ENCODE results near the gene TNNT3. TPM values are rescaled to one million over a fixed set of nuclear protein-coding genes. Genes with fewer than 3 reads are reported as not detected.

TNNT3 gene
- total RNA-seq, 1 donor from 2014 or later, result not detected

DNA sequence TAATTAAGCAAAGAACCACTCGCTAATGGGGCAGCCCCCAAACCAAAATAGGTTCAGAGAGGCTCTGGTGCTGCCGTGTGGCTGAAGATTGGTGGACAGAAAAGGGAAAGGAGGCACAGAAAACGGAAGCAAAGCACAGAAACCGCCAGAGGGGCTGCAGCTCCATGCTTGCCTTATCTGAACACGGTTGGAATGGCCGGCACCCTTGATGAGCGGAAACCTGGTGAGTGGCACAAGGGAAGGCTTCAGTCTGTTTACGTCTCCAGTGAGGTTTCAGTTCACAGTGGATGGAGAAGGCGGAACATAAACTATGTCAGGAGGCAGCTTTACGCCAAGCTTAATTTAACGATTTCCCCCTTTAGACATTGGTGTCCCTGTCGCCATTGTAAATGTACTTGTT, 22.6 kb upstream of the TNNT3 start:
- TF ChIP-seq, protein P1, sequence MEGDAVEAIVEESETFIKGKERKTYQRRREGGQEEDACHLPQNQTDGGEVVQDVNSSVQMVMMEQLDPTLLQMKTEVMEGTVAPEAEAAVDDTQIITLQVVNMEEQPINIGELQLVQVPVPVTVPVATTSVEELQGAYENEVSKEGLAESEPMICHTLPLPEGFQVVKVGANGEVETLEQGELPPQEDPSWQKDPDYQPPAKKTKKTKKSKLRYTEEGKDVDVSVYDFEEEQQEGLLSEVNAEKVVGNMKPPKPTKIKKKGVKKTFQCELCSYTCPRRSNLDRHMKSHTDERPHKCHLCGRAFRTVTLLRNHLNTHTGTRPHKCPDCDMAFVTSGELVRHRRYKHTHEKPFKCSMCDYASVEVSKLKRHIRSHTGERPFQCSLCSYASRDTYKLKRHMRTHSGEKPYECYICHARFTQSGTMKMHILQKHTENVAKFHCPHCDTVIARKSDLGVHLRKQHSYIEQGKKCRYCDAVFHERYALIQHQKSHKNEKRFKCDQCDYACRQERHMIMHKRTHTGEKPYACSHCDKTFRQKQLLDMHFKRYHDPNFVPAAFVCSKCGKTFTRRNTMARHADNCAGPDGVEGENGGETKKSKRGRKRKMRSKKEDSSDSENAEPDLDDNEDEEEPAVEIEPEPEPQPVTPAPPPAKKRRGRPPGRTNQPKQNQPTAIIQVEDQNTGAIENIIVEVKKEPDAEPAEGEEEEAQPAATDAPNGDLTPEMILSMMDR (IDR thresholded peaks at IDR 0.05; ENCODE audit: unreplicated experiment), result no peak
- Mint-ChIP-seq H3K36me3 (ENCODE audit: insufficient read depth) (no peaks in the 10 kb centered on the region), H3K9me3 (ENCODE audit: low read depth) (peaks cover 5% of the 10 kb centered on the region), H3K27me3 (peaks cover 23% of the 10 kb centered on the region), H3K27ac (no peak overlapping the region), H3K4me3 (ENCODE audit: low read depth) (no peak overlapping the region), H3K4me1 (ENCODE audit: low read depth) (peaks cover 13% of the 10 kb centered on the region)
- DNase-seq (ENCODE audit: low spot score, unreplicated experiment), result no peak

DNA sequence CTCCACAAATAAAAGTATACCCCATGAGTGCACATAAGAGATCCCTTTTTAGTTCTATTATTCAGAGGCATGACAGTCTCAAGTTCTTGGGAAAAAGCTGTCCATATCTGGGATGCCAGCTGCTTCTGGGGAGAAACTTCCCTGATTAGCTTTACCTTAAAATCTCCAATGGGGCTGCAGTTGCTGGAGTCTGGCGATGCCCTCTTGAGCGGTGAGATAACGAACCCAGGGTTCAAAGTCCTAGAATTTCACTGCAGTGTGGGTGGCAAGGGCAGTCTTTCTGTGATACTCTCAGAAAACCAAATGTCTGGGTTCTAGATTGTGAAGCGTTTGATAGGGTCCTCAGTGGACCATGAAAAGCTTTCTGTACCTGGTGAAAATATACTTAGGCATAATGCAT, 20.4 kb upstream of the TNNT3 start:
- H3K4me1 Mint-ChIP-seq (ENCODE audit: low read depth), result peaks cover 13% of the 10 kb centered on the region
- TF ChIP-seq, protein P1 (IDR thresholded peaks at IDR 0.05; ENCODE audit: unreplicated experiment), result no peak
- H3K9me3 Mint-ChIP-seq (ENCODE audit: low read depth), result peaks cover 5% of the 10 kb centered on the region
- H3K36me3 Mint-ChIP-seq (ENCODE audit: insufficient read depth), result no peaks in the 10 kb centered on the region
- no peak overlapping the region for H3K27ac Mint-ChIP-seq
- peaks cover 17% of the 10 kb centered on the region for H3K27me3 Mint-ChIP-seq
- DNase-seq (ENCODE audit: low spot score, unreplicated experiment), result no peak
- no peak overlapping the region for H3K4me3 Mint-ChIP-seq (ENCODE audit: low read depth)

DNA sequence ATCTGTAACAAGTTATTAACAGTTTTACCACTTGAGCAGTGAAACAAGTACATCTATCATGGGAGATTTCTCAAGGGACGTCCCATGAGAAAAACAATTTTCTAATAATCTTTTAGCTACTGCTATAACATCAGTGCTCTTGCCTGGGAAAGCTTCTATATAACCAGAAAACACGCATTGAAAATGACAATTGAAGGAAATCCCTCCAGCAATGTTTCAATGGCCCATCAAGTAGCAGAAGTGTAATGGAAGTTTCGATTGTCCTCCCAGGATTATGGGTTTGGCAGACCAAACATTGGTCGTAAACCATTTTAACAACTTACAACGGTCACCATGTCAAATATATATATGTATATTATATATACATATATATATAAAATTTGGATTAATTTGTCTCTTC, 19.8 kb upstream of the TNNT3 start:
- Mint-ChIP-seq H3K4me3 (ENCODE audit: low read depth) (no peak overlapping the region), H3K27ac (no peak overlapping the region), H3K4me1 (ENCODE audit: low read depth) (peaks cover 13% of the 10 kb centered on the region), H3K27me3 (peaks cover 17% of the 10 kb centered on the region), H3K36me3 (ENCODE audit: insufficient read depth) (no peaks in the 10 kb centered on the region), H3K9me3 (ENCODE audit: low read depth) (peaks cover 5% of the 10 kb centered on the region)
- TF ChIP-seq, protein P1 (IDR thresholded peaks at IDR 0.05; ENCODE audit: unreplicated experiment), result no peak
- no peak for DNase-seq (ENCODE audit: low spot score, unreplicated experiment)

DNA sequence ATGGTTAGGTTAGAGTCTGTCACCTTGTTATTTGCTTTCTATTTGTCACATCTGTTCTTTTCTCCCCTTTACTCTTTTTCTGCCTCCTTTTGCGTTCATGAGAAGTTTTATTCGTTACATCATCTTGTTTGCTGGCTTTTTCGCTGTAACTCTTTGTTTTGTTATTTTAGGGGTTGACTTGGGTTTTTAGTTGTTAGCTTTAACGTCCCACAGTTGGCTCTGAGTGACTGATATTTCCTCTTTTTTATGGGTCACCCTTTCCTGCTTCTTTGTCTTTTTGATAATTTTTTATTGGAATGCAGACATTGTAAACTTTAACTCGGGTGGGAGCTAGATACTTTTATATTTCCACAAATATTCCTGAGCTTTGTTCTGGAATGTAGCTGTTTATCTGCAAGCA, 13.3 kb upstream of the TNNT3 start:
- TF ChIP-seq, protein P1 (IDR thresholded peaks at IDR 0.05; ENCODE audit: unreplicated experiment), result no peak

DNA sequence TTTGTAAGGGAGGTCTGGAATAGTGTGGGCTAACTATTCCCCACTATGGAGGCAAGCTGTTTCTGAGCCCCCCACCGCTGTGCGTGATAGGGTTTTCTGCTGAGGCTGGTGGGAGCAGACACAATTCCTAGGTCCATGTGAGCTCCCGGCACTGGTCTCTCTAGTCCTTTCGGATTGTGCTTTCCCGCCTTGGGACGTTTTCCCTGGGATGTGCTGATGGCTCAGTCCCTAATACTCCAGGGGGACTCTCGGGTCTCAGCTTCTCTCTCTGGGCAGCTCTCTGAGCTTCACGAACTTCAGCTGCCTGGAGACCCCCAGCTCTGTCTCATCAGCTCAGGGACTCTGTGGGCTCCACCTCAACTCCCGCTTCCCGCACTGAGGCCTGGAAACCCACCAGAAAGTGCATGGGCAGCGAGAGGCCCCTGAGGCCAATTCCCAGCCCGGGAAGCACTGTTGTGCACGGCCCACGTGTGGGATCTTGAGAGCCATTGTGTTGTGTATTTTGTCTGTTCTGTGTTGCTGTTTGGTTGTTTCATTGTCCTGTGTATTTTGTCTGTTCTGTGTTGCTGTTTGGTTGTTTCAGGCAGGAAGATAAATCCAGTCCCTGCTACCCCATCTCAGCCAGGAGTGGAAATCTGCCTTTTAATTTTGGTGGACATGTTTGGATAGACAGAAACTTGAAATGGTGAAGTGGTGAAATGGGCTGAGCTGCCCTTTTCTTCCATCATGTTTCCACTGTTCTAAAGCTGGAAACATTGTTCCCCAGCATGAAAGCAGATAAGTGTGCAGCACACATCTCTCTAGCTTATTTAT, 12.7 kb upstream of the TNNT3 start:
- Mint-ChIP-seq H3K27ac (no peak overlapping the region), H3K9me3 (ENCODE audit: low read depth) (no peaks in the 10 kb centered on the region), H3K27me3 (peaks cover 28% of the 10 kb centered on the region), H3K4me3 (ENCODE audit: low read depth) (no peak overlapping the region), H3K36me3 (ENCODE audit: insufficient read depth) (no peaks in the 10 kb centered on the region), H3K4me1 (ENCODE audit: low read depth) (peaks cover 6% of the 10 kb centered on the region)
- DNase-seq (ENCODE audit: low spot score, unreplicated experiment), result no peak
- TF ChIP-seq, protein P1 (IDR thresholded peaks at IDR 0.05; ENCODE audit: unreplicated experiment), result no peak

More for the DNA sequence above, 13.3 kb upstream of the TNNT3 start:
- Mint-ChIP-seq H3K27me3 (peaks cover 31% of the 10 kb centered on the region), H3K27ac (no peak overlapping the region), H3K9me3 (ENCODE audit: low read depth) (no peaks in the 10 kb centered on the region), H3K4me3 (ENCODE audit: low read depth) (no peak overlapping the region), H3K4me1 (ENCODE audit: low read depth) (peaks cover 6% of the 10 kb centered on the region), H3K36me3 (ENCODE audit: insufficient read depth) (no peaks in the 10 kb centered on the region)
- DNase-seq (ENCODE audit: low spot score, unreplicated experiment), result no peak

All from progenitor cell of endocrine pancreas (in vitro differentiated cells).